Gastroesophageal sphincter (tissue), 4 donors: ENCODE data around the gene PPP1R11. TPM values are rescaled to one million over a fixed set of nuclear protein-coding genes. Genes with fewer than 3 reads are reported as not detected.

Experiments used
- ATAC-seq: fragments of 150-250 bp; one replicate; pipeline ENCODE4 v1.9.1; 2016; ENCODE audit warnings: mild to moderate bottlenecking, moderate library complexity
- H3K27ac ChIP-seq, 4 donors: fragments of 200-600 bp; sonication (generic) in 3 of 4; 1 replicate in 3 of 4; 2 replicates in 1 of 4; pipeline ENCODE4 v1.5.1; 2016 to 2019
- H3K27me3 ChIP-seq: fragments of 200-600 bp; sonication (generic); one replicate; pipeline ENCODE4 v1.5.1; 2019
- H3K36me3 ChIP-seq, 2 donors: fragments of 200-600 bp; sonication (generic); one replicate each; pipeline ENCODE4 v1.5.1; 2019; ENCODE audit warnings: control low read depth in 1 of 2
- H3K4me1 ChIP-seq, 3 donors: fragments of 200-600 bp; sonication (generic); 1 replicate in 2 of 3; 2 replicates in 1 of 3; pipeline ENCODE4 v1.5.1; 2016 to 2019; ENCODE audit warnings: control low read depth in 2 of 3
- H3K4me3 ChIP-seq, 2 donors: fragments of 200-600 bp; sonication (generic); one replicate each; pipeline ENCODE4 v1.5.1; 2019; ENCODE audit warnings: mild to moderate bottlenecking in 1 of 2, moderate library complexity in 1 of 2
- H3K9me3 ChIP-seq, 3 donors: fragments of 200-600 bp; sonication (generic); one replicate each; pipeline ENCODE4 v1.5.1; 2017 to 2019; ENCODE audit warnings: control low read depth in 2 of 3
- CTCF ChIP-seq, 4 experiments: fragments of 200-600 bp in 2 of 4; fragments of 450-650 bp in 2 of 4; sonication (generic) in 1 of 4; IDR thresholded peaks; one replicate each; pipeline ENCODE4 v1.5.1; 2017 to 2019; ENCODE audit warnings: antibody characterized with exemption in 4 of 4, mild to moderate bottlenecking in 2 of 4, moderate library complexity in 2 of 4
- EP300 ChIP-seq: sonication (generic); formaldehyde crosslinking; IDR thresholded peaks from one replicate; pipeline ENCODE4 v1.6.1; 2017; ENCODE audit warnings: antibody characterized with exemption, mild to moderate bottlenecking
- POLR2A ChIP-seq, 2 donors: fragments of 450-650 bp; IDR thresholded peaks; one replicate each; pipeline ENCODE4 v1.6.1; 2017; ENCODE audit warnings: antibody characterized with exemption in 2 of 2, mild to moderate bottlenecking in 2 of 2, moderate library complexity in 1 of 2
- POLR2AphosphoS5 ChIP-seq: sonication (generic); formaldehyde crosslinking; IDR thresholded peaks from one replicate; pipeline ENCODE4 v1.6.1; 2017; ENCODE audit warnings: antibody characterized with exemption
- WGBS, 2 donors: methylation state at CpG; one replicate each; pipeline ENCODE4 v1.1.5; 2018; ENCODE audit warnings: low coverage in 1 of 2; 5-methylcytosine and 5-hydroxymethylcytosine counted together
- total RNA-seq, 4 donors: library from RNA; depleted of rRNA; stranded (reverse); fragments of >200 nt; gene quantifications; one replicate each; pipeline ENCODE4 v1.1.0, GENCODE V29; 2016

PPP1R11 gene
- total RNA-seq, 4 donors from 2014 or later, result 49.4 to 63.1 (median 57.5) TPM

GRCh38 chr6:30077218-30077617, 10.2 kb downstream of the PPP1R11 start:
- ATAC-seq, result no peak
- H3K36me3 ChIP-seq, result no peaks in the 10 kb centered on the region
- 32 to 46% methylated on average over 2 of the region's 4 CpGs for WGBS, 2 donors
- peaks cover 0 to 22% (median 18%) of the 10 kb centered on the region in 3 donors for H3K4me1 ChIP-seq
- TF ChIP-seq POLR2AphosphoS5 (no peak), EP300 (no peak), CTCF (IDR thresholded peaks at IDR 0.05) (no peak), POLR2A (IDR thresholded peaks at IDR 0.05) (no peak)
- peaks cover 79% of the 10 kb centered on the region for H3K27me3 ChIP-seq
- H3K4me3 ChIP-seq, result no peak overlapping the region
- no peaks in the 10 kb centered on the region for H3K9me3 ChIP-seq
- H3K27ac ChIP-seq, result no peak overlapping the region

GRCh38 chr6:30087876-30088275, 20.9 kb downstream of the PPP1R11 start:
- no peak for TF ChIP-seq EP300
- no peak for TF ChIP-seq POLR2A (IDR thresholded peaks at IDR 0.05)
- no peak for TF ChIP-seq CTCF (IDR thresholded peaks at IDR 0.05)
- TF ChIP-seq POLR2AphosphoS5, result no peak
- ATAC-seq, result no peak
- no peaks in the 10 kb centered on the region for H3K36me3 ChIP-seq
- no peak overlapping the region for H3K27ac ChIP-seq
- H3K27me3 ChIP-seq, result peaks cover 64% of the 10 kb centered on the region
- H3K9me3 ChIP-seq, result peaks cover 0 to 9% (median 0%) of the 10 kb centered on the region in 3 donors
- no peaks in the 10 kb centered on the region for H3K4me1 ChIP-seq
- no peak overlapping the region for H3K4me3 ChIP-seq
- WGBS, 2 donors, result 79 to 83% methylated on average over 3 to 4 of the region's 5 CpGs

GRCh38 chr6:30091577-30092381, 24.8 kb downstream of the PPP1R11 start:
- 59 to 61% methylated on average over 4 to 9 of the region's 11 CpGs for WGBS, 2 donors

GRCh38 chr6:30092852-30093543, 26.0 kb downstream of the PPP1R11 start:
- Histone ChIP-seq H3K36me3 (no peaks in the 10 kb centered on the region), H3K27me3 (peaks cover 97% of the 10 kb centered on the region), H3K9me3 (no peaks in the 10 kb centered on the region), H3K27ac (no peak overlapping the region), H3K4me3 (no peak overlapping the region), H3K4me1 (no peaks in the 10 kb centered on the region)
- TF ChIP-seq CTCF (IDR thresholded peaks at IDR 0.05), result no peak
- TF ChIP-seq POLR2AphosphoS5, result no peak
- TF ChIP-seq EP300, result no peak
- no peak for TF ChIP-seq POLR2A (IDR thresholded peaks at IDR 0.05)
- ATAC-seq, result no peak
- WGBS, 2 donors, result 55 to 100% methylated on average over 1 to 6 of the region's 6 CpGs

More at GRCh38 chr6:30091577-30092381, 24.8 kb downstream of the PPP1R11 start:
- no peak overlapping the region for H3K4me3 ChIP-seq
- H3K27ac ChIP-seq, result no peak overlapping the region
- TF ChIP-seq POLR2AphosphoS5, result no peak
- TF ChIP-seq CTCF (IDR thresholded peaks at IDR 0.05), result no peak
- TF ChIP-seq POLR2A (IDR thresholded peaks at IDR 0.05), result no peak
- peak; percentile 16 for ATAC-seq
- peaks cover 92% of the 10 kb centered on the region for H3K27me3 ChIP-seq
- H3K4me1 ChIP-seq, result no peaks in the 10 kb centered on the region
- H3K36me3 ChIP-seq, result no peaks in the 10 kb centered on the region
- H3K9me3 ChIP-seq, result peaks cover 0 to 1% (median 0%) of the 10 kb centered on the region in 3 donors
